Neural progenitor cell (in vitro differentiated cells): ENCODE data around the gene ZNF32.

Experiments used
- EZH2 ChIP-seq: fragments of 200-600 bp; sonication (generic); IDR thresholded peaks from 2 replicates; pipeline ENCODE4 v1.6.1; 2017; ENCODE audit warnings: antibody characterized with exemption, mild to moderate bottlenecking, moderate library complexity
- EZH2phosphoT487 ChIP-seq: fragments of 200-600 bp; sonication (generic); IDR thresholded peaks from 2 replicates; pipeline ENCODE4 v1.6.1; 2017; ENCODE audit warnings: antibody characterized with exemption
- TF ChIP-seq, protein P1 (sequence below): fragments of 200-600 bp; sonication (generic); IDR thresholded peaks from 2 replicates; pipeline ENCODE4 v1.5.1; 2017; ENCODE audit warnings: antibody characterized with exemption, mild to moderate bottlenecking

DNA sequence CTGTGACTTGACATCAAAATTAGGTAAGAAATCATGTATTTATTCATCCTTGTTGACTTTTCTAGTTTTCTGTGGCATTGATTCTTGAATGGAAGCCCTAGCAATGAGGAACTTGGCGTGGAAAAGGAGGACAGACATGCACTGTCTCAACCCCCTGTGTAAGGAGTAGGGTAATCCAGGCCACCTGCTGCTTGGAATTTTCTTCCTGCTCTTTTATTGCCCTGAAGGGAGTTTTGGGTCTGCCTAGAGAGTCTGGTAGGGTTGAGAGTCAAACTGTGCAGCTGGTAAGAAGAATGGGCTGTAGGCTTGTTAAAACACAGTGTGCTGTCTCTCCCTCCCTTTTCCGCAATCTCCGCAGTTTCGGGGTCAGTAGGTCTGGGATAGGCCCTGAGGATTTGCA, 19.7 kb downstream of the ZNF32 start:
- TF ChIP-seq EZH2 (no peak), EZH2phosphoT487 (no peak)
- TF ChIP-seq, protein P1, sequence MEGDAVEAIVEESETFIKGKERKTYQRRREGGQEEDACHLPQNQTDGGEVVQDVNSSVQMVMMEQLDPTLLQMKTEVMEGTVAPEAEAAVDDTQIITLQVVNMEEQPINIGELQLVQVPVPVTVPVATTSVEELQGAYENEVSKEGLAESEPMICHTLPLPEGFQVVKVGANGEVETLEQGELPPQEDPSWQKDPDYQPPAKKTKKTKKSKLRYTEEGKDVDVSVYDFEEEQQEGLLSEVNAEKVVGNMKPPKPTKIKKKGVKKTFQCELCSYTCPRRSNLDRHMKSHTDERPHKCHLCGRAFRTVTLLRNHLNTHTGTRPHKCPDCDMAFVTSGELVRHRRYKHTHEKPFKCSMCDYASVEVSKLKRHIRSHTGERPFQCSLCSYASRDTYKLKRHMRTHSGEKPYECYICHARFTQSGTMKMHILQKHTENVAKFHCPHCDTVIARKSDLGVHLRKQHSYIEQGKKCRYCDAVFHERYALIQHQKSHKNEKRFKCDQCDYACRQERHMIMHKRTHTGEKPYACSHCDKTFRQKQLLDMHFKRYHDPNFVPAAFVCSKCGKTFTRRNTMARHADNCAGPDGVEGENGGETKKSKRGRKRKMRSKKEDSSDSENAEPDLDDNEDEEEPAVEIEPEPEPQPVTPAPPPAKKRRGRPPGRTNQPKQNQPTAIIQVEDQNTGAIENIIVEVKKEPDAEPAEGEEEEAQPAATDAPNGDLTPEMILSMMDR = no peak
